H1 (cell line): ENCODE data around the gene GARNL3. TPM values are rescaled to one million over a fixed set of nuclear protein-coding genes. Genes with fewer than 3 reads are reported as not detected.

Source experiments
- CTCF ChIP-seq, 3 experiments: IDR thresholded peaks; 1 replicate in 2 of 3; 2 replicates in 1 of 3; pipeline versions ENCODE4 v1.5.1 to v1.6.1; 2011; ENCODE audit warnings: low read length in 3 of 3, mild to moderate bottlenecking in 3 of 3, inconsistent platforms in 2 of 3, low read depth in 1 of 3, moderate library complexity in 1 of 3; ENCODE audit not compliant: insufficient read depth in 1 of 3; ENCODE audit errors: control extremely low read depth in 1 of 3
- GTF2F1 ChIP-seq: IDR thresholded peaks from 2 replicates; pipeline ENCODE4 v1.6.1; 2012; ENCODE audit warnings: low read depth, low read length, improper control_type of control experiment, borderline replicate concordance
- KDM1A ChIP-seq: fragments of 200-600, 300-600 bp; sonication (generic); IDR thresholded peaks from 2 replicates; pipeline ENCODE4 v1.7.1; 2016; ENCODE audit warnings: mild to moderate bottlenecking, low read length, borderline replicate concordance
- POLR2AphosphoS5 ChIP-seq: IDR thresholded peaks from 2 replicates; pipeline ENCODE4 v1.6.1; 2011; ENCODE audit warnings: low read depth, low read length
- YY1 ChIP-seq: IDR thresholded peaks from 2 replicates; pipeline ENCODE4 v1.6.1; 2011; ENCODE audit warnings: low read depth, mild to moderate bottlenecking, low read length
- polyA plus RNA-seq, 7 experiments: library from polyadenylated mRNA; depleted of rRNA in 3 of 7; stranded (reverse) in 5 of 7; unstranded in 2 of 7; fragments of >200 nt in 5 of 7; fragments of 200-250 nt in 2 of 7; gene quantifications; 1 replicate in 5 of 7; 2 replicates in 1 of 7; 4 replicates in 1 of 7; pipeline versions ENCODE4 v1.2.1 to v1.2.3, GENCODE V29; 2011 to 2013; ENCODE audit warnings: missing spikeins in 2 of 7, mixed read lengths in 2 of 7
- total RNA-seq: library from RNA; stranded (reverse); fragmentation: NEBNext Ultra II Directional; extraction: Animal tissue kit (Norgen Biotek cat#: 25700); gene quantifications from 2 replicates; pipeline ENCODE4 v1.2.1, GENCODE V29; 2021

Gene GARNL3
- total and polyA plus RNA-seq, 2 of the 8 experiments (the other 6 are each of a cell fraction or from before 2014, with no cell fraction given): 6.5 to 18.3 TPM

- TF ChIP-seq KDM1A: no peak
- TF ChIP-seq GTF2F1: no peak
- TF ChIP-seq CTCF (IDR thresholded peaks at IDR 0.05; ENCODE audit: control extremely low read depth in 1 of 3, insufficient read depth in 1 of 3, low read depth in 1 of 3, low read length in 3 of 3): no peak
- TF ChIP-seq YY1: no peak
- TF ChIP-seq POLR2AphosphoS5: no peak
- TF ChIP-seq, all 59 proteins: peak for 0
Measured at GRCh38 chr9:127231666-127232065, 32.9 kb upstream of the GARNL3 start (continued).
